Activated T-helper 1 cell treated with anti-CD3 and anti-CD28 coated beads, Interleukin-12 subunit alpha, Interleukin-12 subunit beta, Interleukin-2, Interleukin-4 antibody, amounts not matched to agents 30 ng/mL and 10 ng/mL and 1 ng/mL, durations not matched to agents 14 hours and 24 hours and 36 hours (primary cell): ENCODE results near the gene PITPNC1. TPM values are rescaled to one million over a fixed set of nuclear protein-coding genes. Genes with fewer than 3 reads are reported as not detected.
"Not testable (repeated sequence)": the region's sequence is repeated elsewhere in the genome, so short reads cannot be mapped to it uniquely, and the experiment has no call there.

Experiments
- DNase-seq: peaks from one replicate; pipeline ENCODE4 v3.0.0; 2021; ENCODE audit warnings: low spot score
- H3K27ac Mint-ChIP-seq: one replicate; pipeline ENCODE4 v1.8.0; 2021; ENCODE audit warnings: mild to moderate bottlenecking, mixed read lengths
- H3K27me3 Mint-ChIP-seq: one replicate; pipeline ENCODE4 v1.8.0; 2022; ENCODE audit warnings: mild to moderate bottlenecking, moderate library complexity, mixed read lengths; ENCODE audit not compliant: insufficient read depth
- H3K36me3 Mint-ChIP-seq: one replicate; pipeline ENCODE4 v1.8.0; 2021; ENCODE audit warnings: low read depth, mixed read lengths
- H3K4me1 Mint-ChIP-seq: one replicate; pipeline ENCODE4 v1.8.0; 2021; ENCODE audit warnings: low read depth, mixed read lengths
- H3K4me3 Mint-ChIP-seq: one replicate; pipeline ENCODE4 v1.8.0; 2021; ENCODE audit warnings: mild to moderate bottlenecking, moderate library complexity, mixed read lengths
- H3K9me3 Mint-ChIP-seq: one replicate; pipeline ENCODE4 v1.8.0; 2021; ENCODE audit warnings: mixed read lengths
- intact Hi-C: fragments of 100-400 bp; cut with micrococcal nuclease; formaldehyde crosslinking; loops from one replicate; pipeline ENCODE4 v1.15.1; 2024
- total RNA-seq: library from RNA; stranded (reverse); gene quantifications from 2 replicates; pipeline ENCODE4 v1.2.3, GENCODE V29; 2022

Gene PITPNC1
- total RNA-seq, 1 donor from 2014 or later = 17.7 TPM

GRCh38 chr17:67700037-67700724, 323.1 kb downstream of the PITPNC1 start:
- Mint-ChIP-seq H3K27me3 (peaks cover 2% of the 10 kb centered on the region), H3K36me3 (no peaks in the 10 kb centered on the region), H3K4me1 (no peaks in the 10 kb centered on the region), H3K27ac (no peak overlapping the region), H3K4me3 (no peak overlapping the region), H3K9me3 (no peaks in the 10 kb centered on the region)
- no peak for DNase-seq
- intact Hi-C loops = no loop called here

GRCh38 chr17:67700725-67701119, 323.6 kb downstream of the PITPNC1 start:
- H3K36me3 Mint-ChIP-seq = no peaks in the 10 kb centered on the region
- H3K9me3 Mint-ChIP-seq = no peaks in the 10 kb centered on the region
- intact Hi-C loops = no loop called here
- H3K4me3 Mint-ChIP-seq = no peak overlapping the region
- H3K4me1 Mint-ChIP-seq = no peaks in the 10 kb centered on the region
- no peak for DNase-seq
- H3K27me3 Mint-ChIP-seq = peaks cover 2% of the 10 kb centered on the region
- no peak overlapping the region for H3K27ac Mint-ChIP-seq

- H3K4me3 Mint-ChIP-seq, H3K9me3 Mint-ChIP-seq, H3K27me3 Mint-ChIP-seq, H3K27ac Mint-ChIP-seq, DNase-seq, intact Hi-C loops, H3K4me1 Mint-ChIP-seq, H3K36me3 Mint-ChIP-seq: not testable (repeated sequence)
These were observed 325.8 kb downstream of the PITPNC1 start for GRCh38 chr17:67702861-67703260.

- Mint-ChIP-seq H3K27ac (no peak overlapping the region), H3K36me3 (no peaks in the 10 kb centered on the region), H3K27me3 (peaks cover 7% of the 10 kb centered on the region), H3K4me3 (no peak overlapping the region), H3K9me3 (no peaks in the 10 kb centered on the region), H3K4me1 (no peaks in the 10 kb centered on the region)
- intact Hi-C loops = no loop called here
- DNase-seq = no peak
These were observed 330.4 kb downstream of the PITPNC1 start for GRCh38 chr17:67707442-67707841.

- H3K27ac Mint-ChIP-seq = no peak overlapping the region
- peaks cover 9% of the 10 kb centered on the region for H3K27me3 Mint-ChIP-seq
- DNase-seq = no peak
- no peaks in the 10 kb centered on the region for H3K4me1 Mint-ChIP-seq
- no peak overlapping the region for H3K4me3 Mint-ChIP-seq
- no peaks in the 10 kb centered on the region for H3K36me3 Mint-ChIP-seq
- no peaks in the 10 kb centered on the region for H3K9me3 Mint-ChIP-seq
- intact Hi-C loops = no loop called here
These were observed 331.3 kb downstream of the PITPNC1 start for GRCh38 chr17:67708378-67708777.

GRCh38 chr17:67711916-67712315, 334.8 kb downstream of the PITPNC1 start:
- no peak for DNase-seq
- no peak overlapping the region for H3K4me3 Mint-ChIP-seq
- no peaks in the 10 kb centered on the region for H3K9me3 Mint-ChIP-seq
- H3K4me1 Mint-ChIP-seq = peaks cover 5% of the 10 kb centered on the region
- no peaks in the 10 kb centered on the region for H3K36me3 Mint-ChIP-seq
- intact Hi-C loops = no loop called here
- no peak overlapping the region for H3K27ac Mint-ChIP-seq
- peaks cover 9% of the 10 kb centered on the region for H3K27me3 Mint-ChIP-seq

- Mint-ChIP-seq H3K27ac (no peak overlapping the region), H3K4me1 (peaks cover 10% of the 10 kb centered on the region), H3K27me3 (peaks cover 9% of the 10 kb centered on the region), H3K4me3 (no peak overlapping the region), H3K9me3 (no peaks in the 10 kb centered on the region), H3K36me3 (no peaks in the 10 kb centered on the region)
- no peak for DNase-seq
- intact Hi-C loops = no loop called here
These were observed 335.3 kb downstream of the PITPNC1 start for GRCh38 chr17:67712375-67712774.

- no peak for DNase-seq
- no peak overlapping the region for H3K4me3 Mint-ChIP-seq
- peaks cover 10% of the 10 kb centered on the region for H3K4me1 Mint-ChIP-seq
- no peak overlapping the region for H3K27ac Mint-ChIP-seq
- intact Hi-C loops = no loop called here
- H3K27me3 Mint-ChIP-seq = peaks cover 11% of the 10 kb centered on the region
- H3K36me3 Mint-ChIP-seq = peaks cover 4% of the 10 kb centered on the region
- no peaks in the 10 kb centered on the region for H3K9me3 Mint-ChIP-seq
These were observed 336.1 kb downstream of the PITPNC1 start for GRCh38 chr17:67713169-67713568.

GRCh38 chr17:67716405-67716798, 339.3 kb downstream of the PITPNC1 start:
- H3K27me3 Mint-ChIP-seq = peaks cover 10% of the 10 kb centered on the region
- no peaks in the 10 kb centered on the region for H3K9me3 Mint-ChIP-seq
- H3K4me1 Mint-ChIP-seq = peaks cover 10% of the 10 kb centered on the region
- H3K36me3 Mint-ChIP-seq = peaks cover 16% of the 10 kb centered on the region
- no peak overlapping the region for H3K27ac Mint-ChIP-seq
- peak overlapping the region; percentile 99 for H3K4me3 Mint-ChIP-seq
- DNase-seq = no peak
- intact Hi-C loops = loop anchor here (5.0 kb wide), 4 partner anchors 321 to 1524 kb away; partner anchors contain the start of genes CEP112, KPNA2 and PRKAR1A

GRCh38 chr17:67717192-67717623, 340.1 kb downstream of the PITPNC1 start:
- peak overlapping the region; percentile 99 for H3K4me3 Mint-ChIP-seq
- intact Hi-C loops = loop anchor here (1.0 to 5.0 kb wide), 9 partner anchors 107 to 1525 kb away; partner anchors contain the start of genes CEP112, HELZ, KPNA2 and PRKAR1A
- no peaks in the 10 kb centered on the region for H3K9me3 Mint-ChIP-seq
- H3K4me1 Mint-ChIP-seq = peaks cover 15% of the 10 kb centered on the region
- H3K27ac Mint-ChIP-seq = peak overlapping the region; percentile 99
- DNase-seq = no peak
- peaks cover 6% of the 10 kb centered on the region for H3K27me3 Mint-ChIP-seq
- H3K36me3 Mint-ChIP-seq = peaks cover 24% of the 10 kb centered on the region

GRCh38 chr17:67717624-67718324, 340.7 kb downstream of the PITPNC1 start, which contains the start of gene NOL11:
Gene NOL11, plus strand, starts transcription at chr17:67717936. Its CDS starts 12 bp downstream, at chr17:67717948.
- DNase-seq = peak; percentile 99
- intact Hi-C loops = loop anchor here (1.0 to 5.0 kb wide), 9 partner anchors 107 to 1525 kb away; partner anchors contain the start of genes CEP112, HELZ, KPNA2 and PRKAR1A
- Mint-ChIP-seq H3K36me3 (peaks cover 24% of the 10 kb centered on the region), H3K27ac (peak within 1 kb of the TSS; percentile 99), H3K27me3 (peaks cover 4% of the 10 kb centered on the region), H3K9me3 (no peaks in the 10 kb centered on the region), H3K4me3 (peak within 1 kb of the TSS; percentile 99), H3K4me1 (peaks cover 16% of the 10 kb centered on the region)

- no peaks in the 10 kb centered on the region for H3K9me3 Mint-ChIP-seq
- peak; percentile 31 for DNase-seq
- H3K4me1 Mint-ChIP-seq = peaks cover 16% of the 10 kb centered on the region
- H3K27me3 Mint-ChIP-seq = peaks cover 2% of the 10 kb centered on the region
- peak overlapping the region; percentile 99 for H3K27ac Mint-ChIP-seq
- peaks cover 24% of the 10 kb centered on the region for H3K36me3 Mint-ChIP-seq
- intact Hi-C loops = loop anchor here (5.0 kb wide), 4 partner anchors 319 to 1526 kb away; partner anchors contain the start of genes CEP112, KPNA2 and PRKAR1A
- peak overlapping the region; percentile 99 for H3K4me3 Mint-ChIP-seq
These were observed 341.4 kb downstream of the PITPNC1 start for GRCh38 chr17:67718325-67718941.
